H1 (cell line): Measurements from ENCODE around the gene GABPB2. TPM values are rescaled to one million over a fixed set of nuclear protein-coding genes. Genes with fewer than 3 reads are reported as not detected.

ENCODE experiments used
- BCL11A ChIP-seq, 2 experiments: IDR thresholded peaks; one replicate each; pipeline ENCODE4 v1.6.1; 2011; ENCODE audit warnings: low read depth in 2 of 2, low read length in 2 of 2, mild to moderate bottlenecking in 2 of 2
- CBX8 ChIP-seq: fragments of 300-800, 300-1000 bp; sonication (generic); IDR thresholded peaks from 2 replicates; pipeline ENCODE4 v1.7.1; 2016; ENCODE audit warnings: low read depth, low read length, borderline replicate concordance
- CEBPB ChIP-seq: IDR thresholded peaks from 2 replicates; pipeline ENCODE4 v1.6.1; 2012; ENCODE audit warnings: low read depth, low read length
- CHD7 ChIP-seq: fragments of 300-600 bp; sonication (generic); IDR thresholded peaks from 2 replicates; pipeline ENCODE4 v1.7.1; 2012; ENCODE audit warnings: low read length, moderate library complexity, mild to moderate bottlenecking, inconsistent platforms; ENCODE audit not compliant: insufficient replicate concordance
- JUND ChIP-seq: IDR thresholded peaks from 2 replicates; pipeline ENCODE4 v1.6.1; 2011; ENCODE audit warnings: mild to moderate bottlenecking, improper control_type of control experiment, low read length
- RBBP5 ChIP-seq: IDR thresholded peaks from 2 replicates; pipeline ENCODE4 v1.7.1; 2012; ENCODE audit warnings: low read depth, mild to moderate bottlenecking, inconsistent platforms, low read length, moderate library complexity, borderline replicate concordance
- RNF2 ChIP-seq: fragments of 200-900, 300-1000 bp; sonication (generic); IDR thresholded peaks from 2 replicates; pipeline ENCODE4 v1.7.1; 2016; ENCODE audit warnings: borderline replicate concordance, low read depth, mild to moderate bottlenecking, antibody characterized with exemption, low read length; ENCODE audit not compliant: poor library complexity, severe bottlenecking; ENCODE audit errors: missing control alignments
- SIX5 ChIP-seq: IDR thresholded peaks from 2 replicates; pipeline ENCODE4 v1.6.1; 2011; ENCODE audit warnings: mild to moderate bottlenecking, low read depth, low read length
- SRF ChIP-seq: IDR thresholded peaks from 2 replicates; pipeline ENCODE4 v1.6.1; 2011; ENCODE audit warnings: mild to moderate bottlenecking, low read depth, low read length, moderate library complexity
- TAF7 ChIP-seq: optimal IDR thresholded peaks from 2 replicates; pipeline ENCODE3; 2011; ENCODE audit warnings: low read depth, mild to moderate bottlenecking, inconsistent platforms, low read length, moderate library complexity, borderline replicate concordance
- polyA plus RNA-seq, 7 experiments: library from polyadenylated mRNA; depleted of rRNA in 3 of 7; stranded (reverse) in 5 of 7; unstranded in 2 of 7; fragments of >200 nt in 5 of 7; fragments of 200-250 nt in 2 of 7; gene quantifications; 1 replicate in 5 of 7; 2 replicates in 1 of 7; 4 replicates in 1 of 7; pipeline versions ENCODE4 v1.2.1 to v1.2.3, GENCODE V29; 2011 to 2013; ENCODE audit warnings: missing spikeins in 2 of 7, mixed read lengths in 2 of 7
- total RNA-seq: library from RNA; stranded (reverse); fragmentation: NEBNext Ultra II Directional; extraction: Animal tissue kit (Norgen Biotek cat#: 25700); gene quantifications from 2 replicates; pipeline ENCODE4 v1.2.1, GENCODE V29; 2021

GABPB2 gene
- total and polyA plus RNA-seq, 2 of the 8 experiments (the other 6 are each of a cell fraction or from before 2014, with no cell fraction given): 1.8 to 2.4 TPM

DNA sequence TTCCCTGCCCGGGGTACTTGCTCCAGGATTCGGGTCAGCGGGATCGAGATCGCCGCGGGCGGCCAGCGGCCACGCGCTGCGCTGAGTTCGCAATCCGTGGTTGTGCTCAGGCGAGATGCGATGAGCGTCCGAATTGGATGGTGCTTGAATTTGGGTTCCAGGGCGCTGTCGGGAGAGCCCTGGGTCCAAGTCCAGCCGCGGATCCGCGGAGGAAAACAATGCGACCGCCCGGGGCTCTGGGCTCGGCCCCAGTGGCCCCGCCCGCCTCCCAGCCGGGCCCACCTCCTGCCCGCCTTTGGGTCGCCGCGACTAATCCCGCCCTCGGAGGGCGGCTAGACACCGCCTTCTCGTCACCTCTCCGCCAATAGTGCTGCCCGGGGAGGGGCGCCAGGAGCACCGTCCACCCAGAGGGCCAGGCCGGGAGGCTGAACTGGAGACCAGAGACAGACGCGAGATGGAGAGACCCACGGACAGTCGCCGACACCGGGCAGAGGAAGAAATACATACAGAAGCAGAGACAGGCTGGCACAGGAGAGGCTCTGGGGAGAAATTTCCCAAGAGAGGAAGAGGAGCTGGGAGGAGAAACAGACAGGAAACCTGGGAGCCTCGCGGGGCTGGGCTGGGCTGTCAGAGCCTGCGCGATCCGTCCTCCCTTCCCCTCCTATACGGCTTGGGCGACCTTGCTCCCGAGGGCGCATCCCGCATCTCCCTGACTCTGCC is 76.0 kb downstream of the GABPB2 start, which contains the start of gene SEMA6C (continued):
- TF ChIP-seq CHD7: no peak
- no peak for TF ChIP-seq BCL11A (IDR thresholded peaks at IDR 0.05; ENCODE audit: low read depth in 2 of 2, low read length in 2 of 2)
- no peak for TF ChIP-seq JUND
- no peak for TF ChIP-seq SIX5
- peak; percentile 28 for TF ChIP-seq TAF7
- no peak for TF ChIP-seq SRF
- no peak for TF ChIP-seq CBX8
- TF ChIP-seq RBBP5: no peak; the same call in 1 of the 2 replicates
- no peak for TF ChIP-seq RNF2
- TF ChIP-seq CEBPB: no peak
